MM.1S (cell line): ENCODE data around the gene SCP2.

ENCODE experiments used
- DNase-seq: peaks from one replicate; pipeline ENCODE4 v3.0.0-alpha.2; 2015
- H2AFZ ChIP-seq: fragments of 300-600 bp; sonication (generic); 2 replicates; pipeline ENCODE4 v1.6.0; 2016; ENCODE audit warnings: antibody characterized with exemption, low read length
- H3F3A ChIP-seq: fragments of 300-600 bp; sonication (generic); 2 replicates; pipeline ENCODE4 v1.6.1; 2016; ENCODE audit warnings: mild to moderate bottlenecking, antibody characterized with exemption, low read length, moderate library complexity, mixed read lengths; ENCODE audit not compliant: insufficient read depth
- H3K27ac ChIP-seq: fragments of 300-600 bp; sonication (generic); 2 replicates; pipeline ENCODE4 v1.5.1; 2016; ENCODE audit warnings: mild to moderate bottlenecking, low read length
- H3K27me3 ChIP-seq: fragments of 300-600 bp; sonication (generic); replicated peaks from 2 replicates; pipeline ENCODE4 v1.6.0; 2016; ENCODE audit warnings: low read length; ENCODE audit not compliant: insufficient read depth
- H3K36me3 ChIP-seq: fragments of 300-600 bp; sonication (generic); replicated peaks from 2 replicates; pipeline ENCODE4 v1.6.1; 2016; ENCODE audit warnings: mild to moderate bottlenecking, low read length, mixed read lengths; ENCODE audit not compliant: insufficient read depth
- H3K4me1 ChIP-seq: fragments of 300-600 bp; sonication (generic); 2 replicates; pipeline ENCODE4 v1.6.1; 2016; ENCODE audit warnings: low read length, mixed read lengths
- H3K4me2 ChIP-seq: fragments of 300-600 bp; sonication (generic); 2 replicates; pipeline ENCODE4 v1.6.0; 2016; ENCODE audit warnings: low read depth, low read length
- H3K4me3 ChIP-seq: fragments of 300-600 bp; sonication (generic); 2 replicates; pipeline ENCODE4 v1.5.1; 2016; ENCODE audit warnings: low read length, mixed read lengths
- H3K79me2 ChIP-seq: fragments of 300-600 bp; sonication (generic); 2 replicates; pipeline ENCODE4 v1.6.1; 2016; ENCODE audit warnings: mixed run types, low read length, mixed read lengths
- H3K9ac ChIP-seq: fragments of 300-600 bp; sonication (generic); 2 replicates; pipeline ENCODE4 v1.6.1; 2016; ENCODE audit warnings: low read length, mixed read lengths
- H3K9me2 ChIP-seq: fragments of 300-600 bp; sonication (generic); replicated peaks from 2 replicates; pipeline ENCODE4 v1.6.1; 2016; ENCODE audit warnings: mild to moderate bottlenecking, low read length, mixed read lengths; ENCODE audit not compliant: insufficient read depth
- H3K9me3 ChIP-seq: fragments of 300-600 bp; sonication (generic); replicated peaks from 2 replicates; pipeline ENCODE4 v1.6.1; 2016; ENCODE audit warnings: mild to moderate bottlenecking, low read length, mixed read lengths; ENCODE audit not compliant: insufficient read depth
- H4K20me1 ChIP-seq: fragments of 300-600 bp; sonication (generic); 2 replicates; pipeline ENCODE4 v1.6.1; 2016; ENCODE audit warnings: mild to moderate bottlenecking, low read length, moderate library complexity, mixed read lengths; ENCODE audit not compliant: insufficient read depth
- EZH2 ChIP-seq: fragments of 300-600 bp; sonication (generic); optimal IDR thresholded peaks from 2 replicates; pipeline ENCODE3; 2017; ENCODE audit warnings: low read depth, mild to moderate bottlenecking, antibody characterized with exemption, low read length, mixed read lengths
- EZH2phosphoT487 ChIP-seq: fragments of 300-600 bp; sonication (generic); IDR thresholded peaks from 2 replicates; pipeline ENCODE4 v1.6.1; 2018; ENCODE audit warnings: antibody characterized with exemption, low read length
- TF ChIP-seq, protein P1 (sequence below): fragments of 300-600 bp; sonication (generic); IDR thresholded peaks from 2 replicates; pipeline ENCODE4 v1.5.1; 2016; ENCODE audit warnings: antibody characterized with exemption, low read length, mixed read lengths

Gene SCP2

DNA sequence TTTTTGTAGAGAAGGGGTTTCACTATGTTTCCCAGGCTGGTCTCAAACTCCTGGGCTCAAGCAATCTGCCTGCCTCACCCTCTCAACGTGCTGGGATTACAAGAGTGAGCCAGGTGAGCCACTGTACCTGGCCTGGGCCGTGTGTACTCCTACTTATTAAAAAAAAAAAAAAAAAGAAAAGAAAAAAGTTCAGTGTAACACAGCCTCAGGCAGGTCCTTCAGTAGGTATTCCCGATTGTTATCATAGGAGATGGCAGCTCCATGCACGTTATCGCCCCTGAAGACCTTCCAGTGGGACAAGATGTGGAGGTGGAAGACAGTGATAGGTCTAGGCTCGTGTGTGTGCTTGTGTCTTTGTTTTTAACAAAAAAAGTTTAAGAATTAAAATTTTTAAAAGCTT is 8.9 kb upstream of the SCP2 start:
- TF ChIP-seq, protein P1, sequence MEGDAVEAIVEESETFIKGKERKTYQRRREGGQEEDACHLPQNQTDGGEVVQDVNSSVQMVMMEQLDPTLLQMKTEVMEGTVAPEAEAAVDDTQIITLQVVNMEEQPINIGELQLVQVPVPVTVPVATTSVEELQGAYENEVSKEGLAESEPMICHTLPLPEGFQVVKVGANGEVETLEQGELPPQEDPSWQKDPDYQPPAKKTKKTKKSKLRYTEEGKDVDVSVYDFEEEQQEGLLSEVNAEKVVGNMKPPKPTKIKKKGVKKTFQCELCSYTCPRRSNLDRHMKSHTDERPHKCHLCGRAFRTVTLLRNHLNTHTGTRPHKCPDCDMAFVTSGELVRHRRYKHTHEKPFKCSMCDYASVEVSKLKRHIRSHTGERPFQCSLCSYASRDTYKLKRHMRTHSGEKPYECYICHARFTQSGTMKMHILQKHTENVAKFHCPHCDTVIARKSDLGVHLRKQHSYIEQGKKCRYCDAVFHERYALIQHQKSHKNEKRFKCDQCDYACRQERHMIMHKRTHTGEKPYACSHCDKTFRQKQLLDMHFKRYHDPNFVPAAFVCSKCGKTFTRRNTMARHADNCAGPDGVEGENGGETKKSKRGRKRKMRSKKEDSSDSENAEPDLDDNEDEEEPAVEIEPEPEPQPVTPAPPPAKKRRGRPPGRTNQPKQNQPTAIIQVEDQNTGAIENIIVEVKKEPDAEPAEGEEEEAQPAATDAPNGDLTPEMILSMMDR, result no peak
- no peak for TF ChIP-seq EZH2
- no peak for TF ChIP-seq EZH2phosphoT487
- H3K9me3 ChIP-seq, result no peaks in the 10 kb centered on the region
- H3F3A ChIP-seq, result no peaks in the 10 kb centered on the region
- no peak overlapping the region for H3K4me3 ChIP-seq
- no peak overlapping the region for H3K9ac ChIP-seq
- no peaks in the 10 kb centered on the region for H3K79me2 ChIP-seq
- no peaks in the 10 kb centered on the region for H4K20me1 ChIP-seq
- H3K4me1 ChIP-seq, result no peaks in the 10 kb centered on the region
- no peak overlapping the region for H3K27ac ChIP-seq
- H2AFZ ChIP-seq, result no peak overlapping the region
- DNase-seq, result no peak
- no peak overlapping the region for H3K4me2 ChIP-seq
- no peaks in the 10 kb centered on the region for H3K9me2 ChIP-seq
- no peaks in the 10 kb centered on the region for H3K36me3 ChIP-seq
- H3K27me3 ChIP-seq, result no peaks in the 10 kb centered on the region

DNA sequence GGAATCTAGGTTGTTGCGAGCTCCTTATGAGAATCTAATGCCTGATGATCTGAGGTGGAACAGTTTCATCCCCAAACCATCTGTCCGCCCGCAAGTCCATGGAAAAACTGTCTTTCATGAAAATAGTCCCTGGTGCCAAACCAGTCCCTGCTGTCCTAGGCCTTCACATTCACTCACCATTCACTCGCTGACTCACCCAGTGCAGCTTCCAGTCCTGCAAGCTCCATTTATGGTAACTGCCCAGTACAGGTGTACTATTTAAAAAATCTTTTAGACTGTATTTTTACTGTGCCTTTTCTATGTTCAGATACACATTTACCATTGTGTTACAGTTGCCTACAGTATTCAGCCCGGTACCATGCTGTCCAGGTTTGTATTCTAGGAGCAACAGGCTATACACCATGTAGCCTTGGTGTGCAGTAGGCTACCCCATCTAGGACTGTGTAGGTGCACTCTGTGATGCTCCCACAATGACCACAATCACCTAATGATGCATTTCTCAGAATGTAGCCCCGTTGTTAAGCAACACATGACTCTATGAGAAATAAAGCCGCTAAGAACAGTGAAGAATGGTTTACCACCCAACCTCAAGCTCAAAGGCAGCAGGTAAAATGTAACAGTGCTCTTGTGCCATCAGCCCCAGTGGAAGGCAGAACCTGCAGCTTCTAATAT is 7.9 kb upstream of the SCP2 start:
- H3K27ac ChIP-seq, result no peak overlapping the region
- H3K36me3 ChIP-seq, result no peaks in the 10 kb centered on the region
- H3K9me3 ChIP-seq, result no peaks in the 10 kb centered on the region
- H3K4me3 ChIP-seq, result no peak overlapping the region
- no peak overlapping the region for H3K9ac ChIP-seq
- TF ChIP-seq, protein P1, result no peak
- TF ChIP-seq EZH2, result no peak
- no peak for TF ChIP-seq EZH2phosphoT487
- H3K79me2 ChIP-seq, result no peaks in the 10 kb centered on the region
- no peak for DNase-seq
- no peaks in the 10 kb centered on the region for H3K27me3 ChIP-seq
- H4K20me1 ChIP-seq, result no peaks in the 10 kb centered on the region
- H3F3A ChIP-seq, result no peaks in the 10 kb centered on the region
- H3K4me1 ChIP-seq, result no peaks in the 10 kb centered on the region
- H2AFZ ChIP-seq, result no peak overlapping the region
- no peaks in the 10 kb centered on the region for H3K9me2 ChIP-seq
- H3K4me2 ChIP-seq, result no peak overlapping the region

DNA sequence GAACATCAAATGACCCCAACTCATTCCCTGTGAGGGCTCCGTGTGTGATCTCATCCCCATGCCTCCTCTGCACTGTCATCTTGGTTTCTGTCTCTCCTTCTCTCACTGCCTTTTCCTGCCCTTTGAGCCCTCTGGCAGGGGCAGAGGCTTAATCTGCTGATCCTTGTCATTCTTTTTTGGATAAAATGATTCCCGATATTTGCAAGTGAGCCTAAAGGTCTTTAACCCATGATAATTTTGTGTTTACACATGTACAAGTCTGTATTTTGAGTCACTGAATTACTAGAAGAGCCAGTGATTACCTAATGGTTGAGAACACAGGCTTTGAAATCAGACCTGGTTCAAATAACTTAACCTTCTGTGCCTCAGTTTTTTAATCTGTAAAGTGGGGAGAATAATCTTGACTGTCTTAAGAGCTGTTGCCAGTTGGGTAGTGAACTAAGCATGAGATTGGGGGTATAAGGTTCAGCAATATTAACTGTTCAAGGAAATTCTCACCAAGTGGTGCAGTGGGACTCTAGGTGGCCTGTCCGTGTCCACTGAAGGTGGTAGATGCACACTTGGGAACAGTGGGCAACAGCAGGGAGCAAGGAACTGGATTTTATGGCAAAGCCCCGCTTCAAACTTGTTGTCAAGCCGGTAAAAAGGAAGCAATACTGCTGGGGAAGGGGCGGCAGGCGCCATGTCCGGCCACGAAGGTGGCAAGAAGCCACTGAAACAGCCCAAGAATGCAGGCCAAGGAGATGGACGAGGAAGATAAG is 7.2 kb upstream of the SCP2 start:
- H3K36me3 ChIP-seq, result no peaks in the 10 kb centered on the region
- TF ChIP-seq EZH2, result no peak
- TF ChIP-seq EZH2phosphoT487, result no peak
- TF ChIP-seq, protein P1, result no peak
- H3K27ac ChIP-seq, result no peak overlapping the region
- H3K4me2 ChIP-seq, result no peak overlapping the region
- H3F3A ChIP-seq, result no peaks in the 10 kb centered on the region
- H3K9me3 ChIP-seq, result no peaks in the 10 kb centered on the region
- H2AFZ ChIP-seq, result no peak overlapping the region
- H3K4me3 ChIP-seq, result no peak overlapping the region
- H4K20me1 ChIP-seq, result no peaks in the 10 kb centered on the region
- no peak overlapping the region for H3K9ac ChIP-seq
- H3K27me3 ChIP-seq, result no peaks in the 10 kb centered on the region
- H3K79me2 ChIP-seq, result no peaks in the 10 kb centered on the region
- no peaks in the 10 kb centered on the region for H3K9me2 ChIP-seq
- no peak for DNase-seq
- H3K4me1 ChIP-seq, result no peaks in the 10 kb centered on the region
